Chondrocyte (in vitro differentiated cells): ENCODE results near the gene MAN2A1. TPM values are rescaled to one million over a fixed set of nuclear protein-coding genes. Genes with fewer than 3 reads are reported as not detected.

Source experiments
- DNase-seq: peaks from one replicate; pipeline ENCODE4 v3.0.0; 2021; ENCODE audit warnings: mixed read lengths, low spot score
- H3K27ac Mint-ChIP-seq: one replicate; pipeline ENCODE4 v1.8.0; 2021; ENCODE audit warnings: mild to moderate bottlenecking, moderate library complexity, mixed read lengths; ENCODE audit not compliant: unreplicated experiment
- H3K27me3 Mint-ChIP-seq: 2 replicates; pipeline ENCODE4 v1.8.0; 2021; ENCODE audit warnings: low read depth, mixed read lengths
- H3K36me3 Mint-ChIP-seq: 2 replicates; pipeline ENCODE4 v1.8.0; 2021; ENCODE audit warnings: low read depth, mixed read lengths
- H3K4me1 Mint-ChIP-seq: 2 replicates; pipeline ENCODE4 v1.8.0; 2021; ENCODE audit warnings: low read depth, mild to moderate bottlenecking, mixed read lengths
- H3K4me3 Mint-ChIP-seq: one replicate; pipeline ENCODE4 v1.8.0; 2021; ENCODE audit warnings: mild to moderate bottlenecking, moderate library complexity, mixed read lengths; ENCODE audit not compliant: unreplicated experiment
- H3K9me3 Mint-ChIP-seq: 2 replicates; pipeline ENCODE4 v1.8.0; 2021; ENCODE audit warnings: low read depth, mixed read lengths
- CTCF ChIP-seq: fragments of 200-600 bp; sonication (generic); IDR thresholded peaks from 2 replicates; pipeline ENCODE4 v1.5.0; 2021; ENCODE audit warnings: antibody characterized with exemption, mild to moderate bottlenecking, moderate library complexity
- total RNA-seq: library from RNA; stranded (reverse); gene quantifications from 3 replicates; pipeline ENCODE4 v1.2.1, GENCODE V29; 2021

The MAN2A1 gene
- total RNA-seq, 1 donor from 2014 or later = 75.0 TPM

- H3K36me3 Mint-ChIP-seq = peaks cover 46% of the 10 kb centered on the region
- no peak for TF ChIP-seq CTCF
- no peak overlapping the region for H3K27ac Mint-ChIP-seq
- no peak for DNase-seq
- no peaks in the 10 kb centered on the region for H3K27me3 Mint-ChIP-seq
- H3K9me3 Mint-ChIP-seq = no peaks in the 10 kb centered on the region
- no peak overlapping the region for H3K4me3 Mint-ChIP-seq
- H3K4me1 Mint-ChIP-seq = peaks cover 11% of the 10 kb centered on the region
These were observed 155.0 kb downstream of the MAN2A1 start for GRCh38 chr5:109844695-109845094.

GRCh38 chr5:109848130-109848529 is 158.4 kb downstream of the MAN2A1 start:
- no peak for DNase-seq
- Mint-ChIP-seq H3K9me3 (no peaks in the 10 kb centered on the region), H3K27me3 (no peaks in the 10 kb centered on the region), H3K4me3 (no peak overlapping the region), H3K36me3 (peaks cover 40% of the 10 kb centered on the region), H3K4me1 (peaks cover 11% of the 10 kb centered on the region), H3K27ac (no peak overlapping the region)
- TF ChIP-seq CTCF = no peak

- Mint-ChIP-seq H3K36me3 (peaks cover 40% of the 10 kb centered on the region), H3K4me3 (no peak overlapping the region), H3K4me1 (peaks cover 11% of the 10 kb centered on the region), H3K27me3 (no peaks in the 10 kb centered on the region), H3K27ac (no peak overlapping the region), H3K9me3 (no peaks in the 10 kb centered on the region)
- TF ChIP-seq CTCF = no peak
- DNase-seq = no peak
These were observed 159.9 kb downstream of the MAN2A1 start for GRCh38 chr5:109849478-109850088.

GRCh38 chr5:109852371-109853155 is 162.8 kb downstream of the MAN2A1 start:
- Mint-ChIP-seq H3K36me3 (peaks cover 41% of the 10 kb centered on the region), H3K27me3 (no peaks in the 10 kb centered on the region)

More at GRCh38 chr5:109852371-109853155, 162.8 kb downstream of the MAN2A1 start:
- TF ChIP-seq CTCF = no peak
- peak overlapping the region; percentile 28 for H3K27ac Mint-ChIP-seq
- DNase-seq = no peak
- no peaks in the 10 kb centered on the region for H3K9me3 Mint-ChIP-seq
- no peak overlapping the region for H3K4me3 Mint-ChIP-seq
- peaks cover 6% of the 10 kb centered on the region for H3K4me1 Mint-ChIP-seq
